Neuronal stem cell (in vitro differentiated cells): ENCODE measurements around the gene HTRA3. TPM values are rescaled to one million over a fixed set of nuclear protein-coding genes. Genes with fewer than 3 reads are reported as not detected.
A peak's percentile ranks its signal among the peaks of the same experiment; 100 is the strongest.

Experiments used
- DNase-seq: peaks from one replicate; pipeline ENCODE4 v3.0.0-alpha.2; 2013; ENCODE audit warnings: low spot score
- H2AFZ ChIP-seq: one replicate; pipeline ENCODE4 v1.6.1; 2013; ENCODE audit warnings: mild to moderate bottlenecking, low read length, inconsistent platforms
- H2AK5ac ChIP-seq: 2 replicates; pipeline ENCODE4 v1.6.1; 2013; ENCODE audit warnings: low read depth, mild to moderate bottlenecking, inconsistent platforms, low read length, moderate library complexity, mixed read lengths
- H2BK120ac ChIP-seq: 2 replicates; pipeline ENCODE4 v1.6.1; 2013; ENCODE audit warnings: low read depth, mild to moderate bottlenecking, inconsistent platforms, low read length, moderate library complexity, mixed read lengths
- H2BK12ac ChIP-seq: one replicate; pipeline ENCODE4 v1.6.1; 2013; ENCODE audit warnings: low read length, inconsistent platforms
- H2BK15ac ChIP-seq: 2 replicates; pipeline ENCODE4 v1.6.1; 2013; ENCODE audit warnings: mild to moderate bottlenecking, low read length, inconsistent platforms, mixed read lengths
- H2BK5ac ChIP-seq: one replicate; pipeline ENCODE4 v1.6.1; 2013; ENCODE audit warnings: inconsistent platforms, mild to moderate bottlenecking, low read length, moderate library complexity
- H3K14ac ChIP-seq: one replicate; pipeline ENCODE4 v1.6.1; 2013; ENCODE audit warnings: low read length, inconsistent platforms
- H3K18ac ChIP-seq: 2 replicates; pipeline ENCODE4 v1.6.1; 2013; ENCODE audit warnings: low read length, inconsistent platforms
- H3K23ac ChIP-seq: 2 replicates; pipeline ENCODE4 v1.6.1; 2013; ENCODE audit warnings: low read depth, mild to moderate bottlenecking, mixed read lengths, low read length, inconsistent platforms; ENCODE audit not compliant: poor library complexity
- H3K27ac ChIP-seq: replicated peaks from 3 replicates; pipeline ENCODE4 v1.5.1; 2013; ENCODE audit warnings: low read length, inconsistent platforms
- H3K27me3 ChIP-seq, 3 experiments: 2 replicates each; pipeline ENCODE4 v1.6.1; 2013; ENCODE audit warnings: low read length in 3 of 3, mild to moderate bottlenecking in 2 of 3, inconsistent platforms in 1 of 3, low read depth in 1 of 3, mixed read lengths in 1 of 3, moderate library complexity in 1 of 3; ENCODE audit not compliant: control insufficient read depth in 3 of 3, insufficient read depth in 3 of 3
- H3K36me3 ChIP-seq, 2 donors: replicated peaks in 1 of 2; 2 replicates each; pipeline ENCODE4 v1.6.1; 2013; ENCODE audit warnings: low read length in 2 of 2; ENCODE audit not compliant: control insufficient read depth in 2 of 2, insufficient read depth in 2 of 2
- H3K4ac ChIP-seq: 2 replicates; pipeline ENCODE4 v1.6.1; 2013; ENCODE audit warnings: inconsistent platforms, mild to moderate bottlenecking, low read length, moderate library complexity
- H3K4me1 ChIP-seq, 2 donors: 1 replicate in 1 of 2; 2 replicates in 1 of 2; pipeline ENCODE4 v1.6.1; 2013; ENCODE audit warnings: low read length in 2 of 2, low read depth in 1 of 2; ENCODE audit not compliant: control insufficient read depth in 2 of 2, insufficient read depth in 1 of 2
- H3K4me2 ChIP-seq: one replicate; pipeline ENCODE4 v1.6.1; 2013; ENCODE audit warnings: mild to moderate bottlenecking, low read length, inconsistent platforms; ENCODE audit not compliant: insufficient read depth, poor library complexity, severe bottlenecking
- H3K4me3 ChIP-seq, 2 donors: 2 replicates each; pipeline ENCODE4 v1.5.1; 2013; ENCODE audit warnings: low read length in 2 of 2, mild to moderate bottlenecking in 2 of 2, inconsistent platforms in 1 of 2, moderate library complexity in 1 of 2
- H3K79me1 ChIP-seq: one replicate; pipeline ENCODE4 v1.6.1; 2013; ENCODE audit warnings: low read depth, mild to moderate bottlenecking, inconsistent platforms, low read length, moderate library complexity
- H3K9ac ChIP-seq: one replicate; pipeline ENCODE4 v1.6.1; 2013; ENCODE audit warnings: mild to moderate bottlenecking, low read depth, low read length, inconsistent platforms; ENCODE audit not compliant: poor library complexity
- H3K9me3 ChIP-seq, 2 donors: replicated peaks in 1 of 2; 2 replicates each; pipeline versions ENCODE3 to v1.6.1; 2013; ENCODE audit warnings: low read length in 2 of 2, mild to moderate bottlenecking in 2 of 2, inconsistent platforms in 1 of 2, low read depth in 1 of 2, mixed read lengths in 1 of 2, moderate library complexity in 1 of 2; ENCODE audit not compliant: control insufficient read depth in 2 of 2, insufficient read depth in 1 of 2
- H4K8ac ChIP-seq: one replicate; pipeline ENCODE4 v1.6.1; 2013; ENCODE audit warnings: low read depth, mild to moderate bottlenecking, inconsistent platforms, low read length, moderate library complexity
- H4K91ac ChIP-seq: one replicate; pipeline ENCODE4 v1.6.1; 2013; ENCODE audit warnings: low read length, low read depth, mild to moderate bottlenecking, inconsistent platforms; ENCODE audit not compliant: poor library complexity
- WGBS, 2 donors: extraction: QIAGEN DNeasy Blood & Tissue Kit; methylation state at CpG; one replicate each; pipeline ENCODE4 v1.1.7; 2013; ENCODE audit warnings: missing lambda C conversion rate in 2 of 2, mixed read lengths in 1 of 2; ENCODE audit not compliant: insufficient read length in 2 of 2, insufficient replicate concordance in 1 of 2; ENCODE audit errors: extremely low coverage in 2 of 2; 5-methylcytosine and 5-hydroxymethylcytosine counted together
- polyA plus RNA-seq, 2 experiments: library from polyadenylated mRNA; stranded (reverse); fragments of 200-250 nt; gene quantifications; one replicate each; pipeline ENCODE4 v1.2.3, GENCODE V29; 2013

The HTRA3 gene
- polyA plus RNA-seq (2013, experiment 1 of 2): 2.9 TPM
- 2.8 TPM for polyA plus RNA-seq (2013, experiment 2 of 2)

DNA sequence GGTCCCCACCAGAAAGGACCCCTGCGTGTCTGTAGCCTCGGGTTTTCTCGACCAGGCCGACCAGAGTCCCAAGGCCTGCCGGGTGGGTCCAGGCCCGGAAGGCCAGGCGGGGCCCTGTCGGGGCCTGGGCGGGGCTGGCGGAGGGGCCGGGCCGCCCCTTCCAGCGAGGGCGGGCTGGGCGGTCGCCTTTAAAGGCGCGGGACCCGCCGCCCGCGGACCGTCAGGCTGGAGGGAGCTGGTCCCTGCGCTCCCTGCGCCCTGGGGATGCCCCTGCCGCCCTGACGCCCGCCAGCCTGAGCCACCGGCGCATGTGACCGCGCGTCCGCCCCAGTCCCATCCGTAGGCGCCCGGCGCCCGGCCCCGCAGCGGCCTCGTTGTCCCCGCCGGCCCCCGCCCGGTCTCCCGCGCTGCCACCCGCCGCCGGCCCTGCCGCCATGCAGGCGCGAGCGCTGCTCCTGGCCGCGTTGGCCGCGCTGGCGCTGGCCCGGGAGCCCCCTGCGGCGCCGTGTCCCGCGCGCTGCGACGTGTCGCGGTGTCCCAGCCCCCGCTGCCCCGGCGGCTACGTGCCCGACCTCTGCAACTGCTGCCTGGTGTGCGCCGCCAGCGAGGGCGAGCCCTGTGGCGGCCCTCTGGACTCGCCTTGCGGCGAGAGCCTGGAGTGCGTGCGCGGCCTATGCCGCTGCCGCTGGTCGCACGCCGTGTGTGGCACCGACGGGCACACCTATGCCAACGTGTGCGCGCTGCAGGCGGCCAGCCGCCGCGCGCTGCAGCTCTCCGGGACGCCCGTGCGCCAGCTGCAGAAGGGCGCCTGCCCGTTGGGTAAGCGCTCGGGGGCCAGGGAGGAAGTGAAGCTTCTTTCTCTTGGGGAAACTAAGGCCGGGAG, at the start of gene HTRA3:
TSS of gene HTRA3 (plus strand) at position 220 of the 883 bp plus-strand sequence. CDS start at position 435, 215 bp downstream.
- Histone ChIP-seq H3K4me1 (peaks cover 0 to 6% of the 10 kb centered on the region in 2 donors), H3K23ac (peak within 1 kb of the TSS; percentile 44), H2AK5ac (peak within 1 kb of the TSS; percentile 29), H3K36me3 (no peaks in the 10 kb centered on the region), H3K14ac (no peak within 1 kb of the TSS), H3K18ac (peak within 1 kb of the TSS; percentile 93), H2BK12ac (peak within 1 kb of the TSS; percentile 67), H3K9ac (peak within 1 kb of the TSS; percentile 82), H3K4me2 (peak within 1 kb of the TSS; percentile 78), H2BK120ac (peak within 1 kb of the TSS; percentile 34), H3K4me3 (peak within 1 kb of the TSS in 1 of 2 donors; percentile 76), H2AFZ (peak within 1 kb of the TSS; percentile 9), H3K27me3 (peaks cover 0 to 67% (median 23%) of the 10 kb centered on the region in 3 experiments), H3K79me1 (no peaks in the 10 kb centered on the region), H4K8ac (peak within 1 kb of the TSS; percentile 89), H3K9me3 (no peaks in the 10 kb centered on the region), H2BK5ac (no peak within 1 kb of the TSS), H4K91ac (no peak within 1 kb of the TSS), H2BK15ac (peak within 1 kb of the TSS; percentile 51), H3K4ac (no peak within 1 kb of the TSS), H3K27ac (no peak within 1 kb of the TSS)
- no CpG with 5 or more reads among the region's 111 CpGs for WGBS, 2 donors
- DNase-seq: peak; percentile 39

- peaks cover 0 to 5% of the 10 kb centered on the region in 2 donors for H3K9me3 ChIP-seq
- peaks cover 6 to 10% of the 10 kb centered on the region in 2 donors for H3K4me1 ChIP-seq
- H4K91ac ChIP-seq: no peak overlapping the region
- H4K8ac ChIP-seq: no peak overlapping the region
- H3K4me2 ChIP-seq: no peak overlapping the region
- H3K18ac ChIP-seq: no peak overlapping the region
- H3K36me3 ChIP-seq: no peaks in the 10 kb centered on the region
- H3K27ac ChIP-seq: no peak overlapping the region
- no peak overlapping the region for H3K4ac ChIP-seq
- H3K14ac ChIP-seq: no peak overlapping the region
- no peak overlapping the region for H3K23ac ChIP-seq
- no peak for DNase-seq
- H2BK12ac ChIP-seq: no peak overlapping the region
- peak overlapping the region in 1 of 2 donors; percentile 54 for H3K4me3 ChIP-seq
- H3K79me1 ChIP-seq: no peaks in the 10 kb centered on the region
- H2BK120ac ChIP-seq: no peak overlapping the region
- no peak overlapping the region for H2BK15ac ChIP-seq
- no CpG with 5 or more reads among the region's 7 CpGs for WGBS, 2 donors
- no peak overlapping the region for H2AK5ac ChIP-seq
- no peak overlapping the region for H2AFZ ChIP-seq
- H3K9ac ChIP-seq: no peak overlapping the region
- H2BK5ac ChIP-seq: no peak overlapping the region
- H3K27me3 ChIP-seq: no peaks in the 10 kb centered on the region
Observed at GRCh38 chr4:8220661-8221450, 48.7 kb upstream of the HTRA3 start.

GRCh38 chr4:8221476-8221875, 48.1 kb upstream of the HTRA3 start:
- H2AK5ac ChIP-seq: no peak overlapping the region
- DNase-seq: no peak
- H3K27ac ChIP-seq: no peak overlapping the region

DNA sequence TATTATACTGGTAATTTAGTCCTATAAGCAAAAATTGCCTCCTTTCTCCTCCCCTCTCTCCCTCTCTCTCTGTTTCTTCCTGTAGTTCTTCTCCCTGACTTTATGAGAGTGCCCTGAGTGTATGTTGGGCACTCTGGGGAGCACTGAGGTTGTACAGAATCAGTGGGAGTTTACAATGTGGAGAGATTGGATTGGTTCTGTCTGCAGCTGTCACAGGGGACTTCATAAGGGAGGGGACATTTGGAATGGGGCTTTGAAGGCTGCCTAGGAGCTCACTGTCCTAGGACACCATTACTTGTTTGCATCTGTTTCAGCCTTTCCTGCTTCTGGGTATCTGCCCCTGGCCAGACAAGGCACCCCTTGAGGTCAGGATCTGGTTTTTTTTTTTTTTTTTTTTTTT, 47.6 kb upstream of the HTRA3 start:
- no peak overlapping the region for H3K9ac ChIP-seq
- no peak overlapping the region for H2BK12ac ChIP-seq
- no peak overlapping the region for H4K8ac ChIP-seq
- H3K36me3 ChIP-seq: no peaks in the 10 kb centered on the region
- no peak overlapping the region for H2AFZ ChIP-seq
- no peak overlapping the region for H3K23ac ChIP-seq
- no peak overlapping the region for H3K27ac ChIP-seq
- no peak overlapping the region for H3K4me3 ChIP-seq
- no peak overlapping the region for H2BK15ac ChIP-seq
- no peak for DNase-seq
- no peaks in the 10 kb centered on the region for H3K79me1 ChIP-seq
- H3K4me1 ChIP-seq: peaks cover 8 to 17% of the 10 kb centered on the region in 2 donors
- no peak overlapping the region for H3K18ac ChIP-seq
- H3K4me2 ChIP-seq: no peak overlapping the region
- H2BK120ac ChIP-seq: no peak overlapping the region
- H3K14ac ChIP-seq: no peak overlapping the region
- peaks cover 0 to 5% of the 10 kb centered on the region in 2 donors for H3K9me3 ChIP-seq
- H2AK5ac ChIP-seq: no peak overlapping the region
- H3K27me3 ChIP-seq: no peaks in the 10 kb centered on the region
- H2BK5ac ChIP-seq: no peak overlapping the region
- no peak overlapping the region for H4K91ac ChIP-seq
- H3K4ac ChIP-seq: no peak overlapping the region

More at GRCh38 chr4:8221476-8221875, 48.1 kb upstream of the HTRA3 start:
- no peaks in the 10 kb centered on the region for H3K79me1 ChIP-seq
- H3K4me3 ChIP-seq: no peak overlapping the region
- H2BK12ac ChIP-seq: no peak overlapping the region
- no peak overlapping the region for H2BK120ac ChIP-seq
- H3K27me3 ChIP-seq: no peaks in the 10 kb centered on the region
- H3K36me3 ChIP-seq: no peaks in the 10 kb centered on the region
- WGBS, 2 donors: no CpG with 5 or more reads among the region's 5 CpGs
- no peak overlapping the region for H3K9ac ChIP-seq
- no peak overlapping the region for H3K14ac ChIP-seq
- H3K4me1 ChIP-seq: peaks cover 8 to 16% of the 10 kb centered on the region in 2 donors
- no peak overlapping the region for H3K18ac ChIP-seq
- H2BK5ac ChIP-seq: no peak overlapping the region
- H3K4ac ChIP-seq: no peak overlapping the region
- H3K23ac ChIP-seq: no peak overlapping the region
- H2AFZ ChIP-seq: no peak overlapping the region
- H4K8ac ChIP-seq: no peak overlapping the region
- H4K91ac ChIP-seq: no peak overlapping the region
- H3K4me2 ChIP-seq: no peak overlapping the region
- H3K9me3 ChIP-seq: peaks cover 0 to 5% of the 10 kb centered on the region in 2 donors
- no peak overlapping the region for H2BK15ac ChIP-seq
